AG09319 (cell line): ENCODE measurements around the gene KCNAB2.

Source experiments
- DNase-seq: peaks from one replicate; pipeline ENCODE4 v3.0.0-alpha.2; 2010; ENCODE audit warnings: low read depth; ENCODE audit errors: extremely low read depth
- TF ChIP-seq, protein P1 (sequence below): IDR thresholded peaks from 2 replicates; pipeline ENCODE4 v1.5.1; 2011; ENCODE audit warnings: low read depth, mild to moderate bottlenecking, inconsistent platforms, low read length, moderate library complexity

Gene KCNAB2

GRCh38 chr1:6094801-6095505, 49.3 kb downstream of the KCNAB2 start:
- TF ChIP-seq, protein P1, sequence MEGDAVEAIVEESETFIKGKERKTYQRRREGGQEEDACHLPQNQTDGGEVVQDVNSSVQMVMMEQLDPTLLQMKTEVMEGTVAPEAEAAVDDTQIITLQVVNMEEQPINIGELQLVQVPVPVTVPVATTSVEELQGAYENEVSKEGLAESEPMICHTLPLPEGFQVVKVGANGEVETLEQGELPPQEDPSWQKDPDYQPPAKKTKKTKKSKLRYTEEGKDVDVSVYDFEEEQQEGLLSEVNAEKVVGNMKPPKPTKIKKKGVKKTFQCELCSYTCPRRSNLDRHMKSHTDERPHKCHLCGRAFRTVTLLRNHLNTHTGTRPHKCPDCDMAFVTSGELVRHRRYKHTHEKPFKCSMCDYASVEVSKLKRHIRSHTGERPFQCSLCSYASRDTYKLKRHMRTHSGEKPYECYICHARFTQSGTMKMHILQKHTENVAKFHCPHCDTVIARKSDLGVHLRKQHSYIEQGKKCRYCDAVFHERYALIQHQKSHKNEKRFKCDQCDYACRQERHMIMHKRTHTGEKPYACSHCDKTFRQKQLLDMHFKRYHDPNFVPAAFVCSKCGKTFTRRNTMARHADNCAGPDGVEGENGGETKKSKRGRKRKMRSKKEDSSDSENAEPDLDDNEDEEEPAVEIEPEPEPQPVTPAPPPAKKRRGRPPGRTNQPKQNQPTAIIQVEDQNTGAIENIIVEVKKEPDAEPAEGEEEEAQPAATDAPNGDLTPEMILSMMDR = no peak
- DNase-seq = no peak

DNA sequence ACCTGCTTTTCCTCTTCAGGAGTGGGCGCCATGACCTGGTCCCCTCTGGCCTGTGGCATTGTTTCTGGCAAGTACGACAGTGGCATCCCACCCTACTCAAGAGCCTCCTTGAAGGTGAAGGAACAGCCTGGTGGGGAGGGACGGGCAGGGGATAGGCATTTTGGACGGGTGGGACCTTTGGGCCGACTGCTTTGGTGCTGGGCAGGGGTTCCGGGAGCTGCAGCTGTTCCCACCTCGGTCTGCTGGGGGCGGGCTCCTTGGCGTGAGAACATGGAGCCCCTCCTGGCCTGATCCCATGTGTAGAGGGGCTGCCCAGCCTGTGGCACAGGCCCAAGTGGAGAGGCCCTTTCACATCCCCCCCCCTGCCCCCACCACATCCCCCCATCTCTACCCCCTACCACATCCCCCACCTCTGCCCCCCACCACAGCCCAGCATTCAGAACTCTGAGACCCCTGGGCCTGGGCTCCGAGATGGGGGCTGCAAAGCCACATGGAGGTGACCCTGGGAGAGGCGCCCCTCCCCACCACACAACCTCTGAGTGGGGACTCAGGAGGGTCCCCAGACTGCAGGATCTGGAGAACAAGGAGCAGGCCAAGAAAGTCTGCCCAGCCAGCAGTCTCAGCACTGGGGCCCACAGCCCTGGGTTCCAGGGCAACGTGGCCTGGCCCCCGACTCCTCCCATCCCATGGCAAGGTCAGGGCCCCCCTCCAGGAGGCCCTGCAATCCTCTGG, 50.0 kb downstream of the KCNAB2 start:
- no peak for DNase-seq
- TF ChIP-seq, protein P1 = no peak

- TF ChIP-seq, protein P1 = no peak
- DNase-seq = no peak
These were observed 50.8 kb downstream of the KCNAB2 start for GRCh38 chr1:6096243-6097116.

- DNase-seq = no peak
- TF ChIP-seq, protein P1 = no peak
These were observed 51.5 kb downstream of the KCNAB2 start for GRCh38 chr1:6097117-6097595.

DNA sequence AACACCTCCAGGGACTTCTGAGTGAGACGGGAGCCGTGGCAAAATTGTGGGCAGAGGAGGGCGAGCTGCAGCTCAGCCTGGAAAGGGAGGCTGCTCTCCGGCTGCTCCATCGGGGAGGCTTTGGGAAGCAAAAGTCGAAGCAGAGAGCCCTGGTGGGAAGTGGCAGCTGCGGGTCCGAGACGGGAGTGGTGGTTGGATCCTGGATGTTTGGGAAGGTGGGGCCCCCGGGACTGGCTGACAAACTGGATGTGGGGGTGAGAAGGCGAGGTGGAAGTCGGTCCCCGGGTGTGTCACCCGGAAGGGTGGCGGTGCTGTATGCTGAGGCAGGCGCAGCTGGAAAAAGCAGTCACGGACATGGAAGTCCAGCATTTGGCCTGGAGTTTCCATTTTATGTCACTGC, 52.1 kb downstream of the KCNAB2 start:
- no peak for DNase-seq
- TF ChIP-seq, protein P1 = no peak

GRCh38 chr1:6098303-6099215, 52.9 kb downstream of the KCNAB2 start:
- peak; percentile 52 for DNase-seq
- TF ChIP-seq, protein P1 = no peak
